ENCODE data around the gene ADARB2.
"Not testable (repeated sequence)": the region's sequence is repeated elsewhere in the genome, so short reads cannot be mapped to it uniquely, and the experiment has no call there.

ADARB2 gene

GRCh38 chr10:1171586-1171985, 565.7 kb downstream of the ADARB2 start:
- no peak for DNase-seq

GRCh38 chr10:1171182-1171581, 566.1 kb downstream of the ADARB2 start:
- DNase-seq: no peak

GRCh38 chr10:1170867-1171180, 566.5 kb downstream of the ADARB2 start:
- no peak for DNase-seq

- no peak for DNase-seq
These were observed 567.1 kb downstream of the ADARB2 start for GRCh38 chr10:1169981-1170866.

- no peak for DNase-seq
These were observed 568.0 kb downstream of the ADARB2 start for GRCh38 chr10:1169186-1169885.

- DNase-seq: no peak
These were observed 568.6 kb downstream of the ADARB2 start for GRCh38 chr10:1168763-1169162.

GRCh38 chr10:1166828-1167275, 570.5 kb downstream of the ADARB2 start:
- no peak for DNase-seq

GRCh38 chr10:1166101-1166827, 571.1 kb downstream of the ADARB2 start:
- no peak for DNase-seq

GRCh38 chr10:1163831-1164230, 573.5 kb downstream of the ADARB2 start:
- DNase-seq: no peak

- no peak for DNase-seq
These were observed 574.1 kb downstream of the ADARB2 start for GRCh38 chr10:1163204-1163660.

GRCh38 chr10:1162481-1163203, 574.7 kb downstream of the ADARB2 start:
- DNase-seq: no peak

- not testable (repeated sequence) for DNase-seq
These were observed 576.0 kb downstream of the ADARB2 start for GRCh38 chr10:1161315-1161673.

- DNase-seq: no peak
These were observed 576.6 kb downstream of the ADARB2 start for GRCh38 chr10:1160561-1161314.

GRCh38 chr10:1159131-1160061, 577.9 kb downstream of the ADARB2 start:
- DNase-seq: no peak

GRCh38 chr10:1158536-1158935, 578.8 kb downstream of the ADARB2 start:
- DNase-seq: not testable (repeated sequence)

- DNase-seq: no peak
These were observed 579.3 kb downstream of the ADARB2 start for GRCh38 chr10:1158066-1158465.

- no peak for DNase-seq
These were observed 579.8 kb downstream of the ADARB2 start for GRCh38 chr10:1157615-1157933.

- no peak for DNase-seq
These were observed 580.3 kb downstream of the ADARB2 start for GRCh38 chr10:1156921-1157614.

- no peak for DNase-seq
These were observed 580.8 kb downstream of the ADARB2 start for GRCh38 chr10:1156616-1156886.

GRCh38 chr10:1155791-1156615, 581.3 kb downstream of the ADARB2 start:
- no peak for DNase-seq

Measured in OCI-M1 (cell line).